HG03565 (cell line): ENCODE data around the gene GOLGA7B.

ENCODE experiments used
- ATAC-seq: cut with Tn5 transposase; IDR thresholded peaks from one replicate; pipeline ENCODE4 v1.9.1; 2021; ENCODE audit warnings: mild to moderate bottlenecking, moderate library complexity; ENCODE audit not compliant: unreplicated experiment

GOLGA7B gene

DNA sequence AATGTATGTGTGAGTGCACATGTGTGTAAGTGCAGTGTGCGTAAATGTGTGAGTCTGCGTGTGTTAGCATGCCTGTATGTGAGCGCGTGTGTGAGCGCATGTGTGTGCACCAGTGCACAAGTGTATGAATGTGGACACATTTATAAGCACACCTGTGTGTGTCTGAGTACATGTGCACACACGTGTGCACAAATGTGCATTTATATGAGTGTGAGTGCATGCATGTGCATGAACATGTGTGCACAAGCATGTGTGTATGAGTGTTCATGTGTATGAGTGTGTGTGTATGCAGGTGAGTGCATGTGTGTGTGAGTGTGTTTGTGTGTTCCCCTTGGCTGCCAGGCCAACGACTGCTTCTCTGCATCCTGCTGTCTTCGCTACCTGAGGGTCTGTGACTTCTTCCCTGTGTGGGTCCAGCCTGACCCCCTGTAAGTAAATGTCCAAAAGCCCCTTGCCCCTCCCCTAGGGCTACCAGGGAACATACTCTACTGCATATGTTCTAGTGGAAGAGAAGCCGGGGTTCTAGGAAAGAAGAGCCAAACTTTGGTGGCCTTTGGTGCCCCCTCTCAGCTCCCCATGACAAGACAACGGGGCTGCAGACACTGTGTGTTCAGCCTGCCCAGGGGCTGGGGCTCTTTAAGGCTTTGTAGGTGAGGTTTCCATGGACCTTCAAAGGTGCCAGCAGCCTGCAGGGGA is 17.0 kb downstream of the GOLGA7B start:
- ATAC-seq, result no peak

DNA sequence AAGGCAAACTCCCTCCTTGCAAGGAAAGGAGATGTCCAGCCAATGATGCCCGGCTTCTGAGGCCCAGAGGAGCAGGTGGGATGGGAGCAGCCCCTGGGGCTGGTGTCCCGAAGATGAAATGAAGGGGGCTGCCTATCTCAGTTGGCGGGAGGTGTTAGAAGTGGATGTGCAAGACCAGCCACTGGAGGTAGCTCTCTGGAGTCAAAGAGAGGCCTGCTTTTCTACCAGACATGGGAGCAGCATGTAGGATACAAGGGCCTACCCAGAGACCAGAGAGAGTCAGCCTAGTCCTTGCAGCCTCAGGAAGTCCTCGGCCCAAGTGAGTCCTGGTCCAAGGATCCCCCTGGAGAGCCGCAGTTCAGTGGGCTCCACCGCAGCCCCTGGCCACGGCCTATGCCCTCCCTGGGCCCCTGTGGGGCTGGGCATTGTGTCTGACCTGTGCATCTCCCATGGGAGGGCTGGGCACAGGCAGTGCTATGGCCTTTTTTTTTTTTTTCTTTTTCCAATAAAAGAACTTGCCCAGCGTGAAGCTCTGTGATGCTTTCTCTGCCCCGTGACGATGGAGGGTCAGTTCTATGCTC is 17.7 kb downstream of the GOLGA7B start:
- no peak for ATAC-seq

DNA sequence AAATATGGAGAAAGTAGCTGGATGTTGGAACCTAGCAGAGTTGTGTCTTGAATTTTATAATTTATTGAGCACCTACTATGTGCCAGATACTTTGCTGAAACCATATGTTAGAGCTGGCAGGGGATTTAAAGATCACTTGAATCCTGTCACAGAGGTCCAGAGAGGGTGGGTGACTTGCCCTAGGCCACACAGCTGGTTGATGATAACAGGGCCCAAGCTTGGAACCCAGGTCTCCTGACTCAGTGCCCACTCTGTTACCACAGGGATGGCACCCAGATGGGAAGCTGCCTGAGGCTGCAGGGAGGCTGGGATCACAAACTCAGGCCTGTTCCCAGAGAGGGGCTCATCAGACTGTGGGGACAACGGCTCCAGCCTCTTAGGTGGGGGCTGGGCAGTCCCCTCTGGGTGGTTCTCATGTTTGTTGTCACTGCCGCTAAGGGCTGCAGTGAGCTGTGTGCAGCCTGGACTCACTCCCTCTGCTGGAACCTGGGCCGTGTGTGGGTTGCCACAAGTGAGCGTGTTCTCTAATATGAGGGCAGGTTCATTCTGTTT is 18.6 kb downstream of the GOLGA7B start:
- no peak for ATAC-seq

DNA sequence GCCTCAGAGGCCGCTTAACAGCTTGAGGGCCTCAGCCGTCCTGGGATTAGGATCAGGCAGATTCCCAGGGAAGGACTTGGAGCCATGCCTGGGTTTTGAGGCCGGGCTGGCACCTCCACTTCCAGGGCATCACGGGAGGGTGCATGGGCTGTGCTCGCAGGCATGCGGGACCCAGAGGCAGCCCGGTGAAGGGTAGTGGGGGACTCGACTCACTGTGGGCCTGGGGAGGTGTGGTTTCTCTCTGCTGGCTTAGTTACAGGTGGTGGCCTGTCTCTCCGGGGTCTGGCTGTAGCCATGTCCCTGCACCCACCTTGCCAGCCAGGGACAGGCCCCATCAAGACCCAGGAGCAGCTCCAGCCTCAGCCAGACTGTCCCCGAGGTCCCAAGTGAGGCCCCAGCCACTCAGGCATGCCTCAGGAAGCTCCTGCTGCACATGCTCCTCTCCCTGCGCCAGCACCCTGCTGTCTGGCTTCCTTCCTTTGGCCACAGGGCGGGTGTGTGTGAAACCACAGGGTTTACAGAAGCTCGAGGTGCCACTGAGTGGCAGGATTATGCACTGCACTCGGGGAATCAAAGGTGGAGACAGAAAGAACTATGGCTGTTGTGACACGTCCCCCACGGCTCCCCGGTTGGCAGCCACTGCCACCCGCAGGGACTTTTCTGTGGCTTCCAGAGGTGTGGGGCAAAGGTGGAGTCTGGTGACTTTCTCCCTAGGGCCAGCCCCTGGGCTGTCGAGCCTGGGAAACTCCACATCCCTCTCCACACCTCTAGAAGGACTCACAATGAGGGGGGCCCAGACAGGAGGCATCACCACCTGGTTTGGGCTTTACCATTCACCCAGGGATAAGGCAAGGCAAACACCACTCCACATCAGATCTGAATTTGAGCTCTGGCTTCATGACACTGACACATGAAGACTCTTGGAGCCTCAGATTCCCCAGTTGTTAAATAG is 19.7 kb downstream of the GOLGA7B start:
- peak; percentile 95 for ATAC-seq

DNA sequence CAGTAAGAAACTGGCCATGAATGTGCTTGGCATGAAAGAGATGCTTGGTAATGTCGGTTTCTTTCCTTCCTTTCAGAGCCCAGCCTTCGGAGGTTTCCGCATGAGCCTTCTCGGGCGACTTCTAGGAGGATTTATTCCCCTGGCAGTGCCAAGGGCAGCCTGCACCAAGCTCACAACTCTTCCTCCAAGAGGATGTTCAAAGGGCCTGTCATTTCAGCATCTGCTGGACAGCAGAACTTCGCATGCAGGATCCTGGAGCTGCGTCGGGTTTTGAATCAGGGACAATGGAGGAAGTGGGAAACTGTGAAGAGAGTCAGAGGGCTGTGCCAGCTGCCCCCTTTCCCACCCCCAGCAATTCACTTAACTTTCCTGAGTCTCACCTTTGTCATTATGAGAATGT is 21.3 kb downstream of the GOLGA7B start:
- no peak for ATAC-seq

DNA sequence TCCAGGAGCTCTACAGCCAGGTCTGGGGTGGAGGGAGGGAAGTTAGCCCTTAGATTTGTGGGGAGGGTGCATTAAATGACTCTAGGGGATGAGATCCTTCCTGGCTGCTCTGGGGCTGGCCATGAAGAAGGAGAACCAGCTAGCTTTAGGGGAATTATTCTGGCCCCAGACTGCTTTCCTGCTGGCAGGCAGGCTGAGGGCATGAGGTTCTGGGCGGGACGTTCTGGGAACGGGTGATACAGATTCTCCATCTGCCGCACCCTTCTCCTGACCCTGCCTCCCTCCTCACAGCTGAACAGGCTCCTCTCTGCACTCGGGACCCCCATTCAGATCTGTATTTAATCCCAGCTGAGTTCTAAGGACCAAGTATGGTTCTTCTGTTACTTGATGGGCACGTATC is 23.9 kb downstream of the GOLGA7B start:
- ATAC-seq, result no peak

DNA sequence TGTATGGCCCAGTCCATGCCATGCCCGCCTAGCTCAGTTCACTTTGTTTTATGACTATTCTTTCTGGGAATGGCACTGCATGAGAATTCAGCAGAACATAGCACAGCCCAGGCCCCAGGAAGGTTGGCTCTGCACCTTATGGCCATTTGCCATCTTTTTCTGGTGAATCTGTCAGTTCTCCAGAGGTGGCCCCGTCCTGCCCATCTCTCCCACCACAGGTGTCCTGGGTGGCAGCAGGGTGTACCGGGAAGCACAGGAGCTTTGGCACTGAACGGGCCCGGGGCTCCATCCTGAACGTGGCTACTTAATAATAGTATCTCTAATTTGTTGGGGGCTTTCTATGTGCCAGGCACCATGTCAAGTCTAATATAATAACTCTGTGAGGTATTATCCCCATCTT is 24.7 kb downstream of the GOLGA7B start:
- no peak for ATAC-seq

DNA sequence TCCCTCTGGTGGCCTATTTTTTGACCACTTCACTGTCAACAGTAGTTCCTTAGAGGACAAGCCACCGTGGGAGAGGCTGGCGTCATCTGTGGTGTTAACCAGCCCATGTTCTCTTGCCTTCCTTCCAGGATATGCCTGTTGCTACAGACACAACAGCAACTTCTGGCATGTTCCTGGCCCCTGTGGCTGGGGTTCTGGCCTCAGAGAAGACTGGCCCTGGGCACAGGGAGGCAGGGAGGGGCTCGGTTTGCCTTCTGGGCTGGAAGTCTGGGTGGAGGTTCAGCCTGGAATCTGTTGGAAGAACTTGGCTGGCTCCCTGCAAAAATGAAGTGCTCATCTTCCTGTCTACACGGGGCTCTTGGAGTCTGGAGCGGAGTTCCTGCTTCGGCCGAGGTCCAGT is 25.7 kb downstream of the GOLGA7B start:
- no peak for ATAC-seq

DNA sequence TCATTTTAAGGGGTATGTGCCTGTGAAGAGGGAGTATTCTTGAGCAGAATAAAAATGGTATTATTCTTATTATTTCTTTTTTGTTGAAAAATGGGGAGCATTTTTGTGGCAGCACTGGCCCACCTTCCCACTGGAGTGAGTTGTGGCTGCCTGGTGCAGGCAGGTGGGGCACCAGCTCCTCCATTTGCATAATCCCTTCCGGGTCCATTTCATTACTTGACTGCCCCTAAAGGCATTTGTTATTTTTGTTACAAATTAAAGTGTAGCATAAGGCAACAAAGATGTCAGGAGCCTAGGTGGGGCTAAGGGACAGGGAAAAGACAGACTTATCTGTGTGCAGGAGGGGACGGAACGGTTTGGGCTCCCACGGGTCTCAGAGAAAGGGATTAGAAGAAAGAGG is 26.8 kb downstream of the GOLGA7B start:
- no peak for ATAC-seq

DNA sequence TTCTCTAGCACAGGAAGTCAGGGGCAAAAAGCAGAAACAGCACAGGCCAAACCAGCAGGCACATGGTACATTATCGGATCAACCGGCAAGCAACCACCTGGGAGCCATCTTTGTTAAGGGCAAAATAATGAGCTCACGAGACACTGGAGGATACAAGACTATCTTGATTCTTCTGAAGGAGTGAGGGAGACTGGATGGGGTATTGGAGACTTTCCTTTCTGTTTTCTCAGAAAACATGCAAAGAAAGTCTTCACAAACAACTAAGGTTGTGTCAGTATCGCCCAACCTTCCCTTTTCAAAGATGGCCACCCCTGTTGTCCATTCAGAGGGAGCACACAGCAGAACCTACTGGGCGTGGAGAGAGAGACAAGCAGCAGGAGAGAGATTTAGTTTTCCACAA is 29.6 kb downstream of the GOLGA7B start:
- ATAC-seq, result no peak

DNA sequence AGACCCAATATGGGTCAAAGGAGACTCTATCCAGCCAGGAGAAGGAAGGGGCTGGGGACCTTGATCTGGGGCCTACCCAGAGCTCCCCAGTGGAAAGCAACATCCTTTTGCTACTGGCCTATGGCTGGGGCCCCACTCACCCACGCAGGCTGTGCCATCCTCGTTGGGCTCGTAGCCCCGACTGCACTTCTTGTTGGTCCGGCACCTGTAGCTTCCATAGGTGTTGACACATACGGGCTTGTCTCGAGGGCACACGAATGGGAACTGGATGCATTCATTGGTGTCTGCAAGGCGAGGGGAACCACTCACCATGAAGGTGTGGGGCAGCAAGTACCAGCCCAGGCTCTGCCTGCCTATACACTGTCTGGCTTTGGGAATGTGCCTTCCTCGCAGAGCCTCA is 30.5 kb downstream of the GOLGA7B start:
- ATAC-seq, result no peak

DNA sequence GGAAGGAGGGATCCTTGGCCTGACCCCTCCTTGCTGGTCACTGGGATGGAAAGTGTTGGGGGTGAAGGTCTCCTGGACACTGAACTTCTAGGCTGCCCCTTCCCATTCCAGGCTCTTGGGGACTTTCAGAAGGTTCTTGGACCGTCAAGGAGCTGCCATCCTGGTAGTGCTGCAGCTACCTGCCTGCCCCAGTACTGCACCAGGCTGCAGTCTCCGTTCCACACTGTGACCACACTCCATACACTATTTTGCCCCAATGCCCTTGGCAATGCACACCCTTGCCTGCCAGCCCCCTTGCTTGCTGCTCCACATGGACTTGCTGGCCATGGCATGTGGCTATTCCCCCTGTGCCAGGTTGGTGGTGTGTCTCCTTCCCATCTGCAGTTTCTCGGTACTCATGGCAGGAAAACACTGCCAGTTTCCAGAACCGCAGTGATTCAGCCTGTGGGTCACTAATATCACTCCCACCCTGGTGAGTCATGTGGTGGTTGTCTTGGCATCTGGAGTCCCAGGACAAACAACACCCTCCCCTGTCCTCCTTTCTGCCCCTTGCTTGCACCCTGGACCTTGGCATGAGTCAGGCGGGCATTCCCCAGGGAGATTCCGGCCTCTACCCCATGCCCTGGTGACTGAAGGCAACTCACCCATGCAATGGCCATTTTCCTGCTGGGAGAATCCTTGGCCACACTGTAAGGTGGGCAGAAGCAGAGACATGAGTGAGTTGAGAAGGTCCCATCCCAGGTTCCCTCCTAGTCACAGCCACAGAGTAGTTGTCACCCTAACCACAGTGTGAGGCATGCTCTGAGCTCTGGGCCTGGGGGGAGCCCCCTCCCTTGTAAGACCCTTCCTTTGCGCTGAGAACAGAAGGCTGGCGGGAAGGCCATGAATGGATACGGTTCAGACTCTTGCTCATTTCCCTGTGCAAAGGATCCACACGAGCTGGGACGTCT is 32.8 kb downstream of the GOLGA7B start:
- no peak for ATAC-seq

DNA sequence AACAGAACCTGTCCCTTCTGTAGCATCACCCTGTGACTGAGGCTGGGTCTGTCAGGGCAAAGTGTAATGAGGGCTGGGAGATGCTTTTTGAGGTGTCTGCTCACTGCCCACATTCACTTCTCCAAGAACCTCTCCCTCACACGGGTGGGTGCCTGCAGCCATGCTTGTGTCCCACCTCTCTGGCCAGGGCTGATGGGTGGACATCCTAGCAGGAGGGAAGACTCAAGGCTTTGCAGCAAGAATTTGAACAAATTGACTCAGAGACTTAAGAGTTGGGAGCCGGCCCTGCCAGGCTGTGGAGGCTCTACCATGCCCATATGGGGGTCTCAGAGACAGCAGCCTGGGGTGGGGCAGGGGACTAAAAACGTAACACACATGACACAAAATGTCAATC is 33.4 kb downstream of the GOLGA7B start:
- no peak for ATAC-seq

DNA sequence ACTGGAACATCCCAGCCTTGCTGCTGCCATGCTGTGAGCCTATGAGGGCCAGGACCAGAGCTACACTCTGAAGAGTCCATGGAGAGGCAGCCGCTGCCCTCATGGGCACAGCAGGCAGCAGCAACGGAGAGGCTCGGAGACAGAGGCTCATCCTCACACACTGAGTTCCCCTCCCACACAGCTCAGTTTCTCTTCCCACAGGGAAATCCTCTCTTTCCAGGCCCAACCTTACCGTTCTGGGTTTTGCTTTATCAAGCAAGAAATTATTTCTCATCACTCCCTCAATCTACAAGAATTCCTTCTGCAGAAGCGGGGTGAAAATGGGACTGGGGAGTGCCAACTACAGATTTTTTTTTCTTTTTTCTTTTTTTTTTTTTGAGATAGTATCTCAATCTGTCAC is 36.6 kb downstream of the GOLGA7B start:
- ATAC-seq, result no peak

DNA sequence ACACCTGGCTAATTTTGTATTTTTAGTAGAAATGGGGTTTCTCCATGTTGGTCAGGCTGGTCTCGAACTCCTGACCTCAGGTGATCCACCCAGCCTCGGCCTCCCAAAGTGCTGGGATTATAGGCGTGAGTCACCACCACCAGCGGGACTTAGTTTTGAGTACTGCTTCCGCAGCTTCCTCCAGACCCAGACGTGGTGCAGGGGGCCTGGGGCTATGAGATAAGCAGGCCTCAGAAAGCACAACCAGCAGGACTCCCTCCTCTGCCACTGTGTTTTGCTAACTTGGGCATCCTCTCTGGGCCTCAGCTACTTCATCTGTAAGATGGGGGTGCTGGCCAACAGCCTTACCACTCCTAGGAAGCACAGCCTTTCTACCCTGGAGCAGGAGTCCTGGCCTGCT is 37.8 kb downstream of the GOLGA7B start:
- ATAC-seq, result no peak

DNA sequence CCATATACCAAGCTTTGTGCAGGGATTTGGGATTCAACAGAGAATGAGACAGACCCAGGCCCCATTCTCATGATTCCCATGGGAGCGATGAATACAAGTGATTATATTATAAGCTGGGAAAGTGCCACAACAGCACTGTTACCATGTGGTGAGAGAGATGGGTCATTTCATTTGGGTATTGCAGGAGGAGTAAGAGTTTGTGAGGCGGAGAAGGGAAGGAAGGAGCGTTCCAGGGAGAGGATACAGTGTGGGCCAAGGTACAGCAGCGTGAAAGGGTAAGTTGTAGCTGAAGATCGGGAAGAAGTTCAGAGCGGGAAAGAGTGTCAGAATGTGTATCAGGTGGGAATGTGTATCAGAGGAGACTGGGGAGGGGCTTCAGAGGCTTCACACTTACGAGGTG is 38.5 kb downstream of the GOLGA7B start:
- no peak for ATAC-seq

DNA sequence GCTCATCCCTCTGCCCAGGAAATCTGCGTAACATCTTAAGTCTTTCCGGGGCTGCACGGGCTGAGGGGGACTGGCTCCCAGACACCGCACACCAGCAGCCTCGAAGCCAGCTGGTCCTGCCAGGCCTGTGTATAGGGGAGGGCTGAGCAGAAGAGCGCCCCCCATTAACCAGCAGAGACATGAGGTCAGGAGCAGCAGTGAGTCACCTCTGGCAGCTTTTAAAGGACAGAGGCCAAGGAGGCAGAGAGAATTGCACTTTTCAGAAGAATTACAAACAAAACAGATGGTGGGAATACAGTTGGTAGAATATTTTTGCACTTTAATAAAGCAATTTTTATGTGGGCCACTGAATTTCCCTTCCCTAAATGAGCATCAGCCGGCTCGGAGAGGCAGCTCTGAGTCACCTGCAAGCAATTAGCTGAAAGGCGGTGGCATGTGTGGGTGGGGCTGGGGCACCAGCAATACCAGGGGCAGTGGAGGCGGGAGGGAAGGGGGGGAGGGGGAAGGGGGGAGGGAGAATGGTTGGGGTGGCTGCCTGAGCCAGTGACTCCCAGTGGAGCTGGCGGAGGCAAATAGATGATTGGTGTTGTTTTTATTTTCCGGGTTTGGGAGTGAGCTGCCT is 39.1 kb downstream of the GOLGA7B start:
- no peak for ATAC-seq

DNA sequence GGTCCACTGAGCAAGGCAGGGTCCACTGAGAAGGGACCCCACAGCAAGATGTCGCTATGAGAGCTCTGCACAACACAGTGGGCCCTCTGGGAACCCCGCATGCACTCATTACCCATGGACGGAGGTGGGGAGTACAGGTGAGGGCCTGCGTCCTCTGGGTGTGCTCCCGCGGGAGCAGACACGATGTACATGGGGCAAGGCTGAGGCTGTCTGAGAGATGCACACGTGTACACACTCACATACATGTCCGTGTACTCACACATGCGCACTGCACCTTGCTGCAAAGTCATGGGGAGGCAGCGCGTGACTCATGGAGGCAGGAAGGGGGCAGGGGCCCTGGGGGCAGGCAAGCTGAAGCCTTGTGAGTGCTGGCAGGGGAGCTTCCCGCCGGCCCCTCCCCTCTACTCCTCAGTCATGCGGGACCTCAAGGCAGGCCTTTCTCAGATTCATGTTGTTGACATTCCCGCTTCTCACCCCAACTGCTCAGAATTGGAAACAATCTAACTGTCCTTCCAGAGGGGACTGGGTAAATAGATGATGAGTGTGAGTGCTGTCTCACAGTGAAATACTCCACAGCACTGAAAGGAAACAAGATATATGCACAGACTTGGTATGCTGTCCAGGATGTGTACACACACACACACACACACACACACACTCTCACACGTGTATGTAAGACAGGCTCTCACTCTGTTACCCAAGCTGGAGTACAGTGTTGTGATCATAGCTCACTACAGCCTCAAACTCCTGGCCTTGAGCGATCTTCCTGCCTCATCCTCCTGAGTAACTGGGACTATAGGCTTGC is 40.0 kb downstream of the GOLGA7B start:
- no peak for ATAC-seq

DNA sequence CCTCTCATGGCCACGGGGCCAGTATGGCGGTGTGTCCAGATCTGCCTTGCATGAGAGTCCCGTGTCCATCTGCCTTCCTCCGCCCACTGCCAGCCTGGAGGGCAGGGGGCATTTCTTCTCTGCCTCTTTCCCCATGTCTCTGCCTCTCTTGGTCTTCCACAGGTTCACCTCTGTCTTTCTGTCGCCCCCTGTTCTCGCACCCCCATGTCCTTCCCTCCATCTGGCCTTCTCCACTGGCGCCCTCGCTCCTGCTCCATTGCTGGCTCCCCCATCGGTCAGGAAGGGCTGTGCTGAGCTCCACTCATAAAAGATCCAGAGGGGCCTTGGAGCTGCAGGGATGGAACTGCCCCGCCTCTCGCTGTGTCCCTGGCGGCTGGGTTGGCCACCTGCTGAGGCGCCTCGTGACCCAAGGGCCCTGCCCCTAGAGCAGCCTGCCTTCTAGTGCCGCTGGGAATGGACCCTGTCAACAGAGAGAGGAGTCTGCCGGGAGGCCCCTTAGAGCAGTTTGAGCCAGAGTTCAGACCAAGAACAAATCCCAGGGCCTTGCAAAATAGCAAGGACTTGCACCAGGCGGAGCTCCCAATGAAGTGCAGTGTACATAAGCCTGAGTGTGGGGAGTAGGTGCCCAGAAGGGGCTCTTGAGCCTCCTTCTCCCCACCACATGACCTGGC is 42.0 kb downstream of the GOLGA7B start:
- no peak for ATAC-seq
